IMR-90 (cell line): ENCODE measurements around the gene TNNC1.

ENCODE experiments used
- CEBPB ChIP-seq: IDR thresholded peaks from 2 replicates; pipeline ENCODE4 v1.6.1; 2012; ENCODE audit warnings: low read depth, low read length, improper control_type of control experiment
- CHD1 ChIP-seq: IDR thresholded peaks from 2 replicates; pipeline ENCODE4 v1.6.1; 2012; ENCODE audit warnings: low read depth, low read length, improper control_type of control experiment
- FOS ChIP-seq: fragments of 150-350 bp; IDR thresholded peaks from 2 replicates; pipeline ENCODE4 v1.6.1; 2016; ENCODE audit warnings: low read depth, low read length
- MAZ ChIP-seq: IDR thresholded peaks from 2 replicates; pipeline ENCODE4 v1.6.1; 2012; ENCODE audit warnings: low read depth, mild to moderate bottlenecking, low read length, improper control_type of control experiment, moderate library complexity, borderline replicate concordance
- MXI1 ChIP-seq: IDR thresholded peaks from 2 replicates; pipeline ENCODE4 v1.6.1; 2012; ENCODE audit warnings: low read depth, mild to moderate bottlenecking, low read length, moderate library complexity, borderline replicate concordance
- NFE2L2 ChIP-seq: fragments of 150-350 bp; IDR thresholded peaks from 2 replicates; pipeline ENCODE4 v1.6.1; 2016; ENCODE audit warnings: low read depth, mild to moderate bottlenecking, low read length
- POLR2A ChIP-seq: IDR thresholded peaks from 2 replicates; pipeline ENCODE4 v1.6.1; 2012; ENCODE audit warnings: mild to moderate bottlenecking, low read depth, low read length
- RFX5 ChIP-seq: IDR thresholded peaks from 2 replicates; pipeline ENCODE4 v1.8.0; 2012; ENCODE audit warnings: low read depth, mild to moderate bottlenecking, low read length, moderate library complexity
- TF ChIP-seq, protein P1 (sequence below): fragments of 150-350 bp; IDR thresholded peaks from 2 replicates; pipeline ENCODE4 v1.6.1; 2016; ENCODE audit warnings: low read depth, mild to moderate bottlenecking, low read length, moderate library complexity, borderline replicate concordance
- TF ChIP-seq, protein P2 (sequence below): conservative IDR thresholded peaks from 2 replicates; pipeline ENCODE4 v1.5.1; 2012; ENCODE audit warnings: mild to moderate bottlenecking, low read depth, low read length, improper control_type of control experiment

DNA sequence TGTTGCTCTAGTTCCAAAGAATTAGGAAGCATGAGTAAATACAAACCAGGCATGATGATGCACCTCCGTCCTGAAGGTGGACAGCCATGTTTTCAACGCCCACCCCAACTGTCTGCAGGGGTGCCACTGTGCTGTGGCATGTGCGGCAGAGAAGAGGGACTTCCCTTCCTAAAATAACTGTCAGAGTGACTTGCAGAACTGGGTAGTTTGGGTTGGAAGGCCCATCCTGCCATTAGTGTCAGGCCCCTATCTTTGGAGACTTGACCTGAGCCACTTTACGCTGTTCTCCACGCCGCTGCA lies 23.9 kb upstream of the TNNC1 start:
- TF ChIP-seq, protein P1, sequence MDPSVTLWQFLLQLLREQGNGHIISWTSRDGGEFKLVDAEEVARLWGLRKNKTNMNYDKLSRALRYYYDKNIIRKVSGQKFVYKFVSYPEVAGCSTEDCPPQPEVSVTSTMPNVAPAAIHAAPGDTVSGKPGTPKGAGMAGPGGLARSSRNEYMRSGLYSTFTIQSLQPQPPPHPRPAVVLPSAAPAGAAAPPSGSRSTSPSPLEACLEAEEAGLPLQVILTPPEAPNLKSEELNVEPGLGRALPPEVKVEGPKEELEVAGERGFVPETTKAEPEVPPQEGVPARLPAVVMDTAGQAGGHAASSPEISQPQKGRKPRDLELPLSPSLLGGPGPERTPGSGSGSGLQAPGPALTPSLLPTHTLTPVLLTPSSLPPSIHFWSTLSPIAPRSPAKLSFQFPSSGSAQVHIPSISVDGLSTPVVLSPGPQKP: no peak
- TF ChIP-seq, protein P2, sequence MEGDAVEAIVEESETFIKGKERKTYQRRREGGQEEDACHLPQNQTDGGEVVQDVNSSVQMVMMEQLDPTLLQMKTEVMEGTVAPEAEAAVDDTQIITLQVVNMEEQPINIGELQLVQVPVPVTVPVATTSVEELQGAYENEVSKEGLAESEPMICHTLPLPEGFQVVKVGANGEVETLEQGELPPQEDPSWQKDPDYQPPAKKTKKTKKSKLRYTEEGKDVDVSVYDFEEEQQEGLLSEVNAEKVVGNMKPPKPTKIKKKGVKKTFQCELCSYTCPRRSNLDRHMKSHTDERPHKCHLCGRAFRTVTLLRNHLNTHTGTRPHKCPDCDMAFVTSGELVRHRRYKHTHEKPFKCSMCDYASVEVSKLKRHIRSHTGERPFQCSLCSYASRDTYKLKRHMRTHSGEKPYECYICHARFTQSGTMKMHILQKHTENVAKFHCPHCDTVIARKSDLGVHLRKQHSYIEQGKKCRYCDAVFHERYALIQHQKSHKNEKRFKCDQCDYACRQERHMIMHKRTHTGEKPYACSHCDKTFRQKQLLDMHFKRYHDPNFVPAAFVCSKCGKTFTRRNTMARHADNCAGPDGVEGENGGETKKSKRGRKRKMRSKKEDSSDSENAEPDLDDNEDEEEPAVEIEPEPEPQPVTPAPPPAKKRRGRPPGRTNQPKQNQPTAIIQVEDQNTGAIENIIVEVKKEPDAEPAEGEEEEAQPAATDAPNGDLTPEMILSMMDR: no peak
- TF ChIP-seq CEBPB (no peak), NFE2L2 (no peak), FOS (no peak), POLR2A (no peak), MAZ (no peak), MXI1 (no peak), RFX5 (no peak), CHD1 (no peak)
